HG03575 (cell line): Measurements from ENCODE around the gene TLK2.
A peak's percentile ranks its signal among the peaks of the same experiment; 100 is the strongest.
"Not testable (repeated sequence)": the region's sequence is repeated elsewhere in the genome, so short reads cannot be mapped to it uniquely, and the experiment has no call there.

Experiments
- ATAC-seq: cut with Tn5 transposase; IDR thresholded peaks from one replicate; pipeline ENCODE4 v1.9.1; 2021; ENCODE audit not compliant: unreplicated experiment, insufficient number of reproducible peaks, low FRiP score; ENCODE audit errors: extremely low read depth

TLK2 gene

DNA sequence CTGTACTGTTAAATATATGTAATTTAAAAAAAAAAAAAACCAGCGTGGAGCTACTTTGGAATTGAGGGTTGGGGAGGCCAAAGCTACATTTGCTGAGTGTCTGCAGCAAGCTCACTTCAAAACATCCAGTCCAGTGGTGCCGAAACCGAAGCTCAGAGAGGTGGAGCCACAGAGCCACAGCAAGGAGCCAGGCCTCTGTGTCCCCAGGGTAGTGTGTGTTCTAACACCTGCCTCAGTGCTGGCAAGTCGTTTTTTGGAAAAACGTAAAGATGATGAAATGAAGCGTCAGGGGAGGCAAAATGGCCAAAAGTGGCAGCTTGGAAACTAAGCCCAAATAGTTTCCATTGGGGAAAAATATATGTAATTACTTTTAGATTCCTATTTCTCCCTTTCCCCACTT is 112.7 kb downstream of the TLK2 start:
- ATAC-seq: no peak

DNA sequence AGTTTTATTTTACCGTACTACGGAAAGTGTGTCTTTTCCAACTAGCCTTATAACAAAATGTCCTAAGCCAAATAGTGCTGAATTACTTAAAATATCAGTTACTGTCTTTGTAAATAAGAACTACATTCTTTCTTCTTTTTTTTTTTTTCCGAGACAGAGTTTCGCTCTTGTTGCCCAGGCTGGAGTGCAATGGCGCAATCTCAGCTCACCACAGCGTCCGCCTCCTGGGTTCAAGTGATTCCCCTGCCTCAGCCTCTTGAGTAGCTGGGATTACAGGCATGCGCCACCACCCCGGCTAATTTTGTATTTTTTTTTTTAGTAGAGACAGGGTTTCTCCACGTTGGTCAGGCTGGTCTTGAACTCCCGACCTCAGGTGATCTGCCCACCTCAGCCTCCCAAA is 113.2 kb downstream of the TLK2 start:
- not testable (repeated sequence) for ATAC-seq

DNA sequence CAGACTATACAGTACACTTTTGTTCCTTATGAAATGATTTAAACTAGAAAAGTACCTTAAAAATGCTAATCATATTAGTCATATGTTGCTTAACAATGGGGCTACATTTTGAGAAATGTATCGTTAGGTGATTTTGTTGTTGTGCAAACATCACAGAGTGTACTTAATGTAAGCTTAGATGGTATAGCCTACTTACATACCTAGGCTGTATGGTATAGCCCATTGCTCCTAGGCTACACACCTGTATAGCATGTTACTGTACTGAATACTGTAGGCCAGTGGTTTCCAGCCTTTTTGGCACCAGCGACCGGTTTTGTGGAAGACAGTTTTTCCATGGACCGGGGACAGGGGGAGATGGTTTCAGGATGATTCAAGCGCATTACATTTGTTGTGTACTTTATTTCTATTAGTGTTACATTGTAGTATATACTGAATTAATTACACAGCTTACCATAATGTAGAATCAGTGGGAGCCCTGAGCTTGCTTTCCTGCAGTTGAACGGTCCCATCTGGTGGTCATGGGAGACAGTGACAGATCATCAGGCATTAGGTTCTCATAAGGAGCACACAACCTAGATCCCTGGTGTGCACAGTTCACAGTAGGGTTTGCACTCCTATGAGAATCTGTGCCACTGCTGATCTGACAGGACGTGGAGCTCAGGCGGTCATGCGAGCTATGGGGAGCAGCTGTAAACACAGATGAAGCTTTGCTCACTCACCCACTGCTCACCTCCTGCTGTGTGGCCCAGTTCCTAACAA is 113.9 kb downstream of the TLK2 start:
- no peak for ATAC-seq

GRCh38 chr17:62595484-62595883 is 116.9 kb downstream of the TLK2 start:
- ATAC-seq: no peak

- no peak for ATAC-seq
Observed at GRCh38 chr17:62596662-62597061, 118.0 kb downstream of the TLK2 start.

DNA sequence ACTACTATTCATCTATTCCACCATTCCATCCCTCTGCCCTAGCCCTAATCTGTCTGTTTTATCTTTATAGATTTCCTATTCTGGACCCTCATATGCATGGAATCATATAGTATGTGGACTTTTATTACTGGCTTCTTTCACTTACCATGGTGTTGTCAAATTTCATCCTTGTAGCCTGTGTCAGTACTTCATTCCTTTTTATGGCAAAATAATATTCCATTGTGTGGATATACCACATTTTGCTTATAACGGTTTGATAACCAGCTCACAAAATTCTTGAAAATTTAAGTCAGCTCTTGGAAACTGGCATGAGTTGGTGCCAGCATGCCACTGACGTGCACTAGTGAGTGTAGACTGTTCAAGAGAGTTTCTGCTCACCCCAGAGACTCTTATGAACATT is 118.5 kb downstream of the TLK2 start:
- no peak for ATAC-seq

- no peak for ATAC-seq
Observed at GRCh38 chr17:62597920-62598319, 119.3 kb downstream of the TLK2 start.

DNA sequence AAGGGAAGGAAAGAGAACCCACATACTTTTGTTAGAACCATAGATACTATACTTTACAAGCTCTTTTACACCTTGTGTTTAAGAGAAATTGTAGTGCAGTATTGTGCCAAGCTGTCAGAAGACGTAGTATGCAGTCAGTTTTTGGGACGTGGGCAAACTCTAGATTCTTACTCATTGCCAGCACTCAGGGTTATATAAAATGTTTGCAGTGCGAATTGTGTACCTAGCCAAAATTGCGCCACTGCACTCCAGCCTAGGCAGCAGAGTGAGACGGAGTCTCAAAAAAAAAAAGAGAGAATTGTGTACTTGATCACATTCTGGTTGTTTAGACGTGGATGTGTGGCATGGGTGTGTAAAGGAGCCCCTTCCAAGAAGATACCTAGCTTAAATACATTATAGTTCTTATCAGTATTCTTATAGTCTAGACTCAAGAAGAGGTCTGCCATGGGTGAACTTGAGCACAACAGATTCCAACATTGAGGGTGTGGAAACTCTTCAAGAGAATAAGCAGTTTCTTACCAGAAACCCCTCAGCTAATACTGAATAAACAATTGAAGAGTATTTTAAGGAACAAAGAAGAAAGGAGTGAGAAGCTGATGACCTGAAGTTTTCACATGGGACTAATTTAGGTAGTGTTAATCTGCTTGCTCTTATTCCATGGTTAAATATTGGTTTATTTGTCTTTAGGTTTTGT is 121.5 kb downstream of the TLK2 start:
- no peak for ATAC-seq

DNA sequence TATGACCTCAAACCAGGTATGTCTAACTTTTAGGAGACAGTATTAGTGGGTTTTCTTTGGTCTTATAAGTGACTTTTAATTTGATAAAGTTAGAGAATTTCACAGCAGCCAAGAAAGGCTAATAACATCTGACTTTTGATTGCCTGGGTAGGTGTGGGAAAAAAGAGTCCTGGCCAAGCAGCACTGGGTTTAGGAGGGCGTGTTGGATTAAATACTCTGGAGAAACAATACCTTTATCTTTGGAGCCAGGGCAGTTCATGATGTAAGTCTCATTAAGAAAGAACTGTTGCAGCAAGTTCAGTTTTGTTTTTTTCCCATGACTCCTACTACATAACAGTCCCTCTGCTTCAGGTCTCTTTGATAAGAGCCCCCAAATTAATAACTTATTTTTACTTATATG is 122.2 kb downstream of the TLK2 start:
- no peak for ATAC-seq

- ATAC-seq: no peak
Observed at GRCh38 chr17:62601471-62601870, 122.8 kb downstream of the TLK2 start.

DNA sequence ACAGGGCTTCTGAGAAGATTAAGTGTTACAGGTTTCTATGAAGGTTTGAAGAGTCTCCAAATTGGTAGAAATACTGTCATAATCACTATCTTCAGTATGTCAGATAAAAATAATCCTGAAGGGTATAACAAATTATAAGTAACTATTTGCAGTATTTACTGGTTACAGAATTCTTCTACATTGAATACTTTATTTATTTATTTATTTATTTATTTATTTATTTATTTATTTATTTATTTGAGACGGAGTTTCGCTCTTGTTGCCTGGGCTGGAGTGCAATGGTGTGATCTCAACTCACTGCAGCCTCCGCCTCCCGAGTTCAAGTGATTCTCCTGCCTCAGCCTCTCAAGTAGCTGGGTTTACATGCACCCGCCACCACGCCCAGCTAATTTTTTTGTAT is 125.2 kb downstream of the TLK2 start:
- not testable (repeated sequence) for ATAC-seq

GRCh38 chr17:62605588-62605987 is 127.0 kb downstream of the TLK2 start:
- no peak for ATAC-seq

- peak; percentile 79 for ATAC-seq
Observed at GRCh38 chr17:62611292-62611691, 132.7 kb downstream of the TLK2 start.

GRCh38 chr17:62611728-62612127 is 133.1 kb downstream of the TLK2 start:
- ATAC-seq: no peak

GRCh38 chr17:62612289-62612688 is 133.7 kb downstream of the TLK2 start:
- not testable (repeated sequence) for ATAC-seq

DNA sequence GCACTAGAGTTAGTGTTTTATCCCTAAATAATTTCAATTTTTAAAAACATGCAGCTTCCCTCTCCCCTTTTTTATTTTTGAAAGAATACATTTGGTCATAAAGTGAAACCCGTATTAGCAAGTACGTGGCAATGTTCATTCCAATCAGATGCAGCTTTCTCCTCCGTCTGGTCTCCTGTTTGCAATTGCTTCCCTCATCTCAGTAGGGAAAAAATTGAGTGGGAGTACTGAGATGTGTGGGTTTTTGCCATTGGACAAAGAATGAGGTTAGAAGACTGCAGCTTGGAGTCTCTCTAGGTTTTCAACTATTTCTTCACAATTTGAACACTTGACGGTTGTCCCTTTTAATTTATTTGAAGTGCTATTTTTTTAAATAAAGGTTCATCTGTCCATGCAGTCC is 134.5 kb downstream of the TLK2 start:
- ATAC-seq: not testable (repeated sequence)

- no peak for ATAC-seq
Observed at GRCh38 chr17:62614142-62614541, 135.5 kb downstream of the TLK2 start.

DNA sequence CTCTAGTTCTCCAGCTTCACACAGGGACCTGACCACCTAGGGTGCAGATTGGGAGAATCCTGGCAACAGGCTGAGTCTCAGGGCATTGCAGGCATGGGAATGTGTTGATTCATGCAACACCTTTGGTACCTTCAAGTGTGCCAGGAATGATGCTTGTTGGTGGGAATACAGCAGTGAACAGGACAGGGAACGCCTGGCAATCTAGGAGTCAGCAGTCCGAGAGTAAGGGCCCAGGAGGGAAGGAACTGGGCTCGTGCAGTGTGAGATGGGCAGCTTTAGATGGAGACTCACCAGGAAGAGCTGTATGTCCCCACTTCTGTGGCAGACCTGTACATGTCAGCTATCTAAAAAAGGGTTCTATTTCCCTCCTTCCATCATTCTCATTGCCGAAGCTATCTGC is 136.9 kb downstream of the TLK2 start:
- ATAC-seq: no peak

DNA sequence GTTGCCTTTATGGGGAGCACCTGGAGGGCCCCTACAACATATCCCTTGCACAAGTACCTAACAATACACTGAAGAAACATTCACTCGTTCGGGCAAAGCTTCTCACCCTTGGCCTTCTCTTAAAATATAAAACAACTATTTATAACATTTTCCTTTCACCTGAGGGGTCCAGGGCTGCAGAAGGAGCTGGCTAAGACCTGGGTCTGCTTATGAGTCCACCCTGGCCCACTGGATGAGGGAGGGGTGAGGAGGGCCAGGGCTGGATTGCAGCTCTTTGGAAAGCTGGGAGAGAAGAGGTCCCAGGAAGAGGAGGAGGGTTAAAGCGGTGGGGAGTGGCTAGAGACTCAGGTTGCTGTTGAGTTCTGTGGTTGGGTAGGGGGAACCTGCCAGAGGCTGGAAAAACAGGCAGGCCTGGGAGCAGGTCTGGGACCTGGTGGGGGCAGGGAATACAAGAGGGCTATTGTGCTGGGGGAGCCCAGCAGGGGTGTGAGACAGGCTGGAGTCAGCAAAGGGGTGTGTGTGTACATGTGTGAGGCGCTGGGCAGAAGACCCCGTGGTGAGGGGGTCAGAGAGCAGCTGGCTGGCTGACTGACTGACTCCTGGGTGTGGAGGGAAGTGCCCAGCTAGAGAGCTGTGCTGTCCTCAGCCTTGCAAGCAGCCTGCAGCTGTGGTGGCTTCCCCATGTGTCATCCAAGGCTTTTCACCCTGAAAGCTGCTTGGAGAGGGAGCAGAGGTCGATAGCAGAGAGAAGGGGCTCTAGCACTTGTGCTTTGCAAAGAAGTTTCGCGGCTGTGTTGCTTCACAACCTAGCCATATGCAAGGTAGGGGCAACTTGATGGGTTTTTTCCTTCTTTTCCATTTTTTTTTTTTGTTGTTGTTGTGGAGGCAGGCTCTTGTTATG is 138.6 kb downstream of the TLK2 start:
- ATAC-seq: no peak
